GM23338 (cell line): Measurements from ENCODE around the gene OSBPL5.

ENCODE experiments used
- CREB1 ChIP-seq: fragments of 250-450 bp; sonication (Bioruptor Pico); IDR thresholded peaks from 2 replicates; pipeline ENCODE4 v1.5.0; 2020; ENCODE audit warnings: low read depth, mild to moderate bottlenecking, moderate library complexity
- ETS1 ChIP-seq: IDR thresholded peaks from 2 replicates; pipeline ENCODE4 v1.6.1; 2016; ENCODE audit warnings: antibody characterized with exemption
- EZH2 ChIP-seq: fragments of 200-600 bp; sonication (generic); IDR thresholded peaks from one replicate; pipeline ENCODE4 v1.8.0; 2017; ENCODE audit warnings: antibody characterized with exemption, mild to moderate bottlenecking, low read depth; ENCODE audit not compliant: unreplicated experiment
- EZH2phosphoT487 ChIP-seq: fragments of 200-600 bp; sonication (generic); IDR thresholded peaks from one replicate; pipeline ENCODE4 v1.8.1; 2018; ENCODE audit warnings: antibody characterized with exemption; ENCODE audit not compliant: unreplicated experiment
- JUNB ChIP-seq: IDR thresholded peaks from one replicate; pipeline ENCODE4 v1.6.1; 2016; ENCODE audit warnings: antibody characterized with exemption; ENCODE audit not compliant: unreplicated experiment
- NANOG ChIP-seq: IDR thresholded peaks from 2 replicates; pipeline ENCODE4 v1.6.1; 2016; ENCODE audit warnings: antibody characterized with exemption, borderline replicate concordance
- POLR2AphosphoS5 ChIP-seq: IDR thresholded peaks from 2 replicates; pipeline ENCODE4 v1.6.1; 2016; ENCODE audit warnings: antibody characterized with exemption, low read depth
- ZNF331 ChIP-seq: fragments of 250-450 bp; sonication (Bioruptor Pico); IDR thresholded peaks from 2 replicates; pipeline ENCODE4 v1.5.0; 2020; ENCODE audit warnings: low read depth, mild to moderate bottlenecking, moderate library complexity
- TF ChIP-seq, protein P1 (sequence below), 2 experiments: fragments of 200-600 bp in 1 of 2; sonication (generic) in 1 of 2; conservative IDR thresholded peaks; 2 replicates each; pipeline versions ENCODE4 v1.5.1 to v1.6.1; 2016 to 2017; ENCODE audit warnings: antibody characterized with exemption in 2 of 2, low read depth in 2 of 2, mild to moderate bottlenecking in 2 of 2, moderate library complexity in 1 of 2

- TF ChIP-seq, protein P1, sequence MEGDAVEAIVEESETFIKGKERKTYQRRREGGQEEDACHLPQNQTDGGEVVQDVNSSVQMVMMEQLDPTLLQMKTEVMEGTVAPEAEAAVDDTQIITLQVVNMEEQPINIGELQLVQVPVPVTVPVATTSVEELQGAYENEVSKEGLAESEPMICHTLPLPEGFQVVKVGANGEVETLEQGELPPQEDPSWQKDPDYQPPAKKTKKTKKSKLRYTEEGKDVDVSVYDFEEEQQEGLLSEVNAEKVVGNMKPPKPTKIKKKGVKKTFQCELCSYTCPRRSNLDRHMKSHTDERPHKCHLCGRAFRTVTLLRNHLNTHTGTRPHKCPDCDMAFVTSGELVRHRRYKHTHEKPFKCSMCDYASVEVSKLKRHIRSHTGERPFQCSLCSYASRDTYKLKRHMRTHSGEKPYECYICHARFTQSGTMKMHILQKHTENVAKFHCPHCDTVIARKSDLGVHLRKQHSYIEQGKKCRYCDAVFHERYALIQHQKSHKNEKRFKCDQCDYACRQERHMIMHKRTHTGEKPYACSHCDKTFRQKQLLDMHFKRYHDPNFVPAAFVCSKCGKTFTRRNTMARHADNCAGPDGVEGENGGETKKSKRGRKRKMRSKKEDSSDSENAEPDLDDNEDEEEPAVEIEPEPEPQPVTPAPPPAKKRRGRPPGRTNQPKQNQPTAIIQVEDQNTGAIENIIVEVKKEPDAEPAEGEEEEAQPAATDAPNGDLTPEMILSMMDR (conservative IDR thresholded peaks at IDR 0.05; ENCODE audit: low read depth in 2 of 2): no peak
- TF ChIP-seq POLR2AphosphoS5 (no peak), EZH2phosphoT487 (no peak), EZH2 (no peak), CREB1 (CRISPR knock-in tag) (no peak), NANOG (no peak), ZNF331 (CRISPR knock-in tag) (no peak), JUNB (no peak), ETS1 (no peak)
Measured at GRCh38 chr11:3136546-3137455, 28.3 kb downstream of the OSBPL5 start.
